Vagina (tissue), 2 donors: ENCODE data around the gene ELMO1. TPM values are rescaled to one million over a fixed set of nuclear protein-coding genes. Genes with fewer than 3 reads are reported as not detected.

Experiments
- DNase-seq, 2 donors: peaks; one replicate each; pipeline ENCODE4 v3.0.0-alpha.2; 2017; ENCODE audit errors: extremely low spot score in 2 of 2
- H3K27ac ChIP-seq: fragments of 200-600 bp; sonication (generic); one replicate; pipeline ENCODE4 v1.5.1; 2019
- H3K27me3 ChIP-seq: fragments of 200-600 bp; sonication (generic); one replicate; pipeline ENCODE4 v1.5.1; 2019
- H3K36me3 ChIP-seq, 2 donors: fragments of 200-600 bp; sonication (generic); one replicate each; pipeline ENCODE4 v1.5.1; 2017 to 2019
- H3K4me1 ChIP-seq: fragments of 200-600 bp; sonication (generic); one replicate; pipeline ENCODE4 v1.5.1; 2019
- H3K4me3 ChIP-seq, 2 donors: fragments of 200-600 bp; sonication (generic); 1 replicate in 1 of 2; 2 replicates in 1 of 2; pipeline ENCODE4 v1.5.1; 2016 to 2019
- H3K9me3 ChIP-seq: fragments of 200-600 bp; sonication (generic); one replicate; pipeline ENCODE4 v1.5.1; 2019
- POLR2A ChIP-seq, 2 donors: fragments of 450-650 bp; IDR thresholded peaks; one replicate each; pipeline ENCODE4 v1.6.1; 2017; ENCODE audit warnings: antibody characterized with exemption in 2 of 2, mild to moderate bottlenecking in 2 of 2, moderate library complexity in 2 of 2
- POLR2AphosphoS5 ChIP-seq, 2 donors: sonication (generic); formaldehyde crosslinking; IDR thresholded peaks; one replicate each; pipeline ENCODE4 v1.9.0; 2017; ENCODE audit warnings: antibody characterized with exemption in 2 of 2, mild to moderate bottlenecking in 2 of 2, low read depth in 1 of 2; ENCODE audit not compliant: insufficient read depth in 1 of 2
- intact Hi-C: fragments of 100-400 bp; cut with DNase I; formaldehyde crosslinking; loops from one replicate; pipeline ENCODE4 v1.15.1; 2023
- total RNA-seq: library from RNA; depleted of rRNA; stranded (reverse); fragments of >200 nt; gene quantifications from one replicate; pipeline ENCODE4 v1.2.3, GENCODE V29; 2016
- TF ChIP-seq, protein P1 (sequence below), 3 experiments: fragments of 450-650 bp in 2 of 3; fragments of 200-600 bp in 1 of 3; sonication (generic) in 1 of 3; IDR thresholded peaks; one replicate each; pipeline ENCODE4 v1.5.1; 2017 to 2019; ENCODE audit warnings: antibody characterized with exemption in 3 of 3, mild to moderate bottlenecking in 2 of 3, moderate library complexity in 2 of 3

Gene ELMO1
- total RNA-seq, 1 donor from 2014 or later = 74.4 TPM

DNA sequence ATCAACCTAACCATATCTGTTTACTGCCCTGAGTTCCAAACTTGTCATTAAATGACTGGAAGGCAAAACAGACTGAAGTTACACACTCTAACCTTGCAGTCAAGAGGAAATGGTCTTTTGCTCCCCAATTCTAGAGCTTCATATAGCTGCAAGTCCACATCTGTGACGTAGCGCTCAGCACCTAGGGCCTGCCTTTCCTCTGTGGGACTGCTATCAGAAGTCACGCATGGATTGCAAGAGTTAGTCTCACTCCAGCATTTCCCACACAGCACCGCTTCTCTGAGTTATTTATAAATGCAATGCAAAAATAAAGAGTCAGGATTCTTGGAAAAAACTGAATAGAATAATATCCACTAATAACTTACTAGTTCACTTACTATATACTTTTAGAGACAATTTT is 96.9 kb downstream of the ELMO1 start:
- DNase-seq = no peak
- TF ChIP-seq POLR2A (IDR thresholded peaks at IDR 0.05) (no peak), POLR2AphosphoS5 (IDR thresholded peaks at IDR 0.05; ENCODE audit: insufficient read depth in 1 of 2, low read depth in 1 of 2) (no peak)
- TF ChIP-seq, protein P1, sequence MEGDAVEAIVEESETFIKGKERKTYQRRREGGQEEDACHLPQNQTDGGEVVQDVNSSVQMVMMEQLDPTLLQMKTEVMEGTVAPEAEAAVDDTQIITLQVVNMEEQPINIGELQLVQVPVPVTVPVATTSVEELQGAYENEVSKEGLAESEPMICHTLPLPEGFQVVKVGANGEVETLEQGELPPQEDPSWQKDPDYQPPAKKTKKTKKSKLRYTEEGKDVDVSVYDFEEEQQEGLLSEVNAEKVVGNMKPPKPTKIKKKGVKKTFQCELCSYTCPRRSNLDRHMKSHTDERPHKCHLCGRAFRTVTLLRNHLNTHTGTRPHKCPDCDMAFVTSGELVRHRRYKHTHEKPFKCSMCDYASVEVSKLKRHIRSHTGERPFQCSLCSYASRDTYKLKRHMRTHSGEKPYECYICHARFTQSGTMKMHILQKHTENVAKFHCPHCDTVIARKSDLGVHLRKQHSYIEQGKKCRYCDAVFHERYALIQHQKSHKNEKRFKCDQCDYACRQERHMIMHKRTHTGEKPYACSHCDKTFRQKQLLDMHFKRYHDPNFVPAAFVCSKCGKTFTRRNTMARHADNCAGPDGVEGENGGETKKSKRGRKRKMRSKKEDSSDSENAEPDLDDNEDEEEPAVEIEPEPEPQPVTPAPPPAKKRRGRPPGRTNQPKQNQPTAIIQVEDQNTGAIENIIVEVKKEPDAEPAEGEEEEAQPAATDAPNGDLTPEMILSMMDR (IDR thresholded peaks at IDR 0.05) = no peak
- H3K9me3 ChIP-seq = no peaks in the 10 kb centered on the region
- H3K27ac ChIP-seq = no peak overlapping the region
- H3K27me3 ChIP-seq = no peaks in the 10 kb centered on the region
- H3K4me3 ChIP-seq = no peak overlapping the region
- peaks cover 27% of the 10 kb centered on the region for H3K4me1 ChIP-seq
- intact Hi-C loops = no loop called here
- no peaks in the 10 kb centered on the region for H3K36me3 ChIP-seq

DNA sequence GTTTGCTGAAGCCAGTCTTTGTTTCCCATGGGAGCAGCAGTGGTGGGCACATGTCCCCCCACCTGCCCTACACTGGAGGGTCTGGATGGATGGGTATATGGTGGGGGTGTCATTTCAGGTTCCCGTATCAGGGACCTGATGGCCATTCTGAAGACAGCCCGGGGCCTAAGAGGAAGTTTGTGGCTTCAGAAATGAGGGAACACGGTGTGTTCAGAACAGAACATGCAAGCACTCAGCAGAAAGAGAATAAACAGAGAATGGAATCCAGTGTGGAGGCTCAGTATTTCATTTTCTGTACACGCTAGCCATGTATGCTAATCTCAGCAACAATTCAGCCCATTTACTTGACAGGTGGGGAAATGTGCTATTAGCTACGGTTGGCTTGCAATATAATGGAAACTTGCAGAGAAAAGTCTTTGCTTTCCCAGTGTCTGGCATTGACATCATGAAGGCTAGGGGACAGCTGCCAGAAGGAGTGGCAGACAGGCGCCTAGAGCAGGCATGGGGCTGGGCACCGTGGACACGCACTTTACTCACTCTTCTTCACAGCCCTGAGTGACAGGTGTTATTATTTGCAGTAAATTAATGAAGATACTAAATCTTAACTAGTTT is 98.6 kb downstream of the ELMO1 start:
- Histone ChIP-seq H3K4me3 (no peak overlapping the region), H3K27ac (no peak overlapping the region), H3K36me3 (no peaks in the 10 kb centered on the region), H3K4me1 (peaks cover 20% of the 10 kb centered on the region), H3K27me3 (no peaks in the 10 kb centered on the region), H3K9me3 (no peaks in the 10 kb centered on the region)
- intact Hi-C loops = no loop called here
- DNase-seq = no peak
- TF ChIP-seq POLR2AphosphoS5 (IDR thresholded peaks at IDR 0.05; ENCODE audit: insufficient read depth in 1 of 2, low read depth in 1 of 2) = no peak
- no peak for TF ChIP-seq POLR2A (IDR thresholded peaks at IDR 0.05)
- TF ChIP-seq, protein P1 (IDR thresholded peaks at IDR 0.05) = no peak

DNA sequence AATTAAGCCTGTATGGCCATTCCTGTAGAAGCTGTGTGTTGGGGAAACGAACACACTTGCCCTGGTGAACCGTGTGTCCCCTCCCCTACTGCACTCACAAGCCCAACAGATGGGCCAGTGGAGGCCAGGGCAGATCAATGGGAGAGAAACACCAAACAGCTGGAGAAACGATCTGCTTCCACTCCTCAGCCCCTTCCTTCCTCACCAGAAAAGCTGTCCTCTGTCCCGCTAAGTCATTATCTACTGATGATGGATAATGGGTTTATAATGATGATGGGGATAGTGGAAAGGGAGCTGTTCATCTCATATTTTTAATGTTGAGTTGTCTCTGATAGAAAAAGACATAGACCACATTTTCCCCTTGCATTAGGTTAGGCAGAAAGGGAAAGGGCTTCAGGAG is 99.7 kb downstream of the ELMO1 start:
- Histone ChIP-seq H3K27ac (no peak overlapping the region), H3K4me1 (peaks cover 12% of the 10 kb centered on the region), H3K4me3 (no peak overlapping the region), H3K9me3 (no peaks in the 10 kb centered on the region), H3K27me3 (no peaks in the 10 kb centered on the region), H3K36me3 (no peaks in the 10 kb centered on the region)
- no peak for DNase-seq
- intact Hi-C loops = no loop called here
- TF ChIP-seq POLR2AphosphoS5 (IDR thresholded peaks at IDR 0.05; ENCODE audit: insufficient read depth in 1 of 2, low read depth in 1 of 2) (no peak), POLR2A (IDR thresholded peaks at IDR 0.05) (no peak)
- TF ChIP-seq, protein P1 (IDR thresholded peaks at IDR 0.05) = no peak

DNA sequence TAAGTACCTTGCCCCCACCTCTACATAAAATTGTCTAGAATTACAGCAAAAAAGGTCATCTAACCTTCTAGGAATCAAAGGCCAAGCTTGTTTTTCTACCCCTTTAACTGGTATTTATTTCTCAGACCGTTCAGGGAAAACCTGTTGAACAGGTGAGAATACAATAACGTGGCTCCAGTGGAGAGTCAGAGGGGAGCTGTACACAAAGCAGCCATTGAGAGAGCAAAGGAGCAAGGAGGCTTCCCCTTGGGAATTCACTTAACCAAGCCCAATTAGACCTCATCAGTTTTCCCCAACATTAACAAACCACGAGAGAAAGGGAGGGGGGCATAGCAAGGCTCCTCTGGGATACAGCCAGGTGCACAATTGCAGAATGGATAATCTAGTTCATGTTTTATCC is 101.9 kb downstream of the ELMO1 start:
- Histone ChIP-seq H3K27me3 (no peaks in the 10 kb centered on the region), H3K9me3 (no peaks in the 10 kb centered on the region), H3K27ac (no peak overlapping the region), H3K36me3 (no peaks in the 10 kb centered on the region), H3K4me1 (peaks cover 5% of the 10 kb centered on the region), H3K4me3 (no peak overlapping the region)
- no peak for TF ChIP-seq POLR2AphosphoS5 (IDR thresholded peaks at IDR 0.05; ENCODE audit: insufficient read depth in 1 of 2, low read depth in 1 of 2)
- TF ChIP-seq, protein P1 (IDR thresholded peaks at IDR 0.05) = no peak
- TF ChIP-seq POLR2A (IDR thresholded peaks at IDR 0.05) = no peak
- intact Hi-C loops = no loop called here
- no peak for DNase-seq

DNA sequence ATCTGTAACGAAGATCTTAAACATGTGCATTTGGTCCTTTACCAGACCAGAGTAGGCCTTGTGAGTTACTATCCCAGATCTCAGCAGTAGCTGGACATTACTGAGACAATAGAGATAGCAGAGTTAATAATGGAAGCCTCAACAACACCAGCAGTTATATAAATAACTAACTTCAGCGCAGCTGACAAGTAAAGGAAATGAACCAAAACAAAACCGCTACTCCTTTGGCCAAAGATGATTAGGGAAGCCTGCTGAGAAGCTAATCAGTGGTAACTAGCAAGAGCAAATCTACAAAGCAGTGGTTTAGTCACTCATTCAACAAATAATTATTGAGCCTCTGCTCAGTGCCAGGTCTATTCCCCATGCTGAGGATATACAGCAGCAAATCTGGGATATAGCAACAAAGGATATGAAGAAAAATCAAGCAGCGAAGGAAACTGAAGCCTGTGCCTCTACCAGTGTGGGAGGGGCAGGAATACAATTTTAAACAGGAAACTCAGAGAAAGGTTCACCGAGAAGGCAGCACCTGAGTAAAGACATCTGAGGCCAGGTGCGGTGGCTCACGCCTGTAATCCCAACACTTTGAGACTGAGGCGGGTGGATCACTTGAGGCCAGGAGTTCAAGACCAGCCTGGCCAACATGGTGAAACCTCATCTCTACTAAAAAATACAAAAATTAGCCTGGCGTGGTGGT is 103.6 kb downstream of the ELMO1 start:
- no peak for DNase-seq
- TF ChIP-seq, protein P1 (IDR thresholded peaks at IDR 0.05) = no peak
- TF ChIP-seq POLR2AphosphoS5 (IDR thresholded peaks at IDR 0.05; ENCODE audit: insufficient read depth in 1 of 2, low read depth in 1 of 2) (no peak), POLR2A (IDR thresholded peaks at IDR 0.05) (no peak)
- Histone ChIP-seq H3K9me3 (no peaks in the 10 kb centered on the region), H3K27ac (no peak overlapping the region), H3K27me3 (no peaks in the 10 kb centered on the region), H3K36me3 (no peaks in the 10 kb centered on the region), H3K4me3 (no peak overlapping the region), H3K4me1 (peaks cover 5% of the 10 kb centered on the region)
- intact Hi-C loops = no loop called here
